ENCODE results near the gene NOC3L.

The NOC3L gene

GRCh38 chr10:94315975-94316464 lies 46.7 kb downstream of the NOC3L start:
- no peak overlapping the region for H3K4me3 ChIP-seq (ENCODE audit: low read depth, low read length)
- DNase-seq (ENCODE audit: low read depth): peak; percentile 67

DNA sequence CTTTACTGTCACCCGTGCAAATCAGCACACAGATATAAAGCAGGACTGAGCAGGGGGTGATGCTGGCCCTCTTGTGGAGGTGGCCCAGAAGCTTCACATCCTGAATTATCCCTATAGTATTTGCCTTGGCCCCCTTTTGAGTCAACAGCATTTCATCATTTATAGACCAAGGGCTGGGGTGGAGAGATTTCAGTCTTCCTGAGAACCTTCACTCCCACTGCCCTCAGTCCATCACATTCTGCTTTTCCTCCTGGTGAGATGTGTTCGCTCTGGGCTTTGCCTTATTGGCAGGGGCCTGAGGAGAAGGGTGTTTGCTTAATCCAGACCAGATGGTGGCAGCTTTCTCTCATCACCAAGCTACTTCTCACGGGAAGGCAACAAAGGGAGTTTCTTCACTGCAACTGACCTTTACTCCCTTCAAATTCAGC lies 47.7 kb downstream of the NOC3L start:
- DNase-seq (ENCODE audit: low read depth): peak; percentile 62
- H3K4me3 ChIP-seq (ENCODE audit: low read depth, low read length): no peak overlapping the region

- DNase-seq (ENCODE audit: low read depth): no peak
- H3K4me3 ChIP-seq (ENCODE audit: low read depth, low read length): no peak overlapping the region
Observed at GRCh38 chr10:94310369-94310768, 52.4 kb downstream of the NOC3L start.

DNA sequence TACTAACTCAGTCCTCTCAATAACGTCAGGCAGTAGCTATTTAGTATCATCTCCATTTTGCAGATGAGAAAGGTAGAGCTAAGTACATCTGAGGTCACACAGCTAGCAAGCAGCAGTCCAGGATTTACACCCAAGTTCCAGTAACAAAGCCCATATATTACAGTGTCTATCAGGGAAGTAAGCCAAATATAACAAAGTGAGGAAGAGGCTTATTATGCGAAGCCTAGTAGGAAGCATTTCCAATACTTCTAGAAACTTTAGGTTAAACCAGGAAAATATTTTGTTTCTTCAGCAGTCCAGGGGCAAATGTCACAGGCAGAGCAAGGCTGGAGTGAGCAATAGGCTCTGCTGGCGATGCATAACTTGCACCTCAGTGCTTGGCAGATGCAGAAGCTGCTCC lies 53.9 kb downstream of the NOC3L start:
- DNase-seq (ENCODE audit: low read depth): peak; percentile 34

DNA sequence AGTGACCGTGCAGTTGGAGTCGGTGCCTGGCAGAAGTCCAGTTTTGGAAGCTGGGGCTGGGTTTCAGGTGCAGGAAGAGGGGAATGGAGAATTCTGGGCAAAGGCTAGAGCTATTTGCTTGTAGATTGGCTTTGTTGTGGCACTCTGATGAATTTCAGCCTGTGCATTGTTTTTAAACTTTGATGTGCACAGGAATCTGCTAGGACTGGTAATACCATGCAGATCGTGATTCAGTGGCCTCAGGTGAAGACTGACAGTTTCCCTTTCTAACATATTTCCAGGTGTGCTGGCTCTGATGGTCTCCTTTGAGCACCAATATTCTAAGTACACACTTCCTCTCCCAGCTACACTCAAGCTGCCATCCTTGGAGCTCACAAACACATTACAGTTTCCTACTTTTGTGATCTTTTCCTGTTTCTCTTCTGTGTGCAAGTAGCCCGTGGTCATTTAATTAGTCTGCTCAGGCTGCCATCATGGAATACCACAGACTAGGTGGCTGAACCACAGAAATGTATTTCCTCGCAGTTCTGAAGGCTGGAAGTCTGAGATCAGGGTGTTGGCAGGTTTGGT lies 55.6 kb downstream of the NOC3L start:
- DNase-seq (ENCODE audit: low read depth): no peak

More for the DNA sequence above, 53.9 kb downstream of the NOC3L start:
- no peak overlapping the region for H3K4me3 ChIP-seq (ENCODE audit: low read depth, low read length)

DNA sequence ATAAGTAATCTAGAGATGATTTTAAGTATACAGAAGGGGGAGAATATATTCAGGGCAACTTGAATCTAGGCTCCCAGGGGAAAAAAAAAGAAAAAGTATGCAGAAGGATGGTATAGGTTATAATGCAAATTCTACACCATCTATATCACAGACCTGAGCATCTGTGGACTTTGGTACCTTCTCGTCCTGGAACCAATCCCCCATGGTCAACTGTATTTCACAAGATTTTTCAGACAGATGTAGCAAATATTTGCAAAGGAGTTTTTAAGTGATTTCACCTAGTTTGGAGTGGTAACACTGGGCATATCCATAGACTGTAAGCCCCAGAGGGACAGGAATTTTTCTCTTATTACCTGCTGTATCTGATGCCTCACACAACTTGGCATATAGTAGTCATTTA lies 58.8 kb downstream of the NOC3L start:
- no peak for DNase-seq (ENCODE audit: low read depth)
- no peak overlapping the region for H3K4me3 ChIP-seq (ENCODE audit: low read depth, low read length)

More for the DNA sequence above, 55.6 kb downstream of the NOC3L start:
- H3K4me3 ChIP-seq (ENCODE audit: low read depth, low read length): no peak overlapping the region

DNA sequence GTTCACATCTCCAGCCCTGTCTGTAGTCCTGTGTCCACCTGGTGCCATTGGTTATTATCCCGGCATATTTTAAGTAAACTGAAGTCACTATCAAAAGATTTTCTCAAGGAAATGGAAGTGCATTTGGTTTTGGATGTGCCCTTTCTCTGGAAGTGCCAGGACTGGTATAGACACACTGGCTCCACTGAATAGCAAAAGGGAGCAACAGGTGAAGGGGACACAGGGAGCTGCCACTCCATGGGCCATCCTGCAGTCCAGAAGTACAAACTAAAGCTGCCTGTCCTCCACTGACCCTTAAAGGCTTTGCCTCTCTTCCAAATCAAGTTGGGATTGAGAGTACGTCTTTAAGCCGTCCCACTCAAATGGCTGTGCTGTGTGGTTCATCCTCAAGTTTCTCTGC lies 62.7 kb downstream of the NOC3L start:
- no peak overlapping the region for H3K4me3 ChIP-seq (ENCODE audit: low read depth, low read length)
- no peak for DNase-seq (ENCODE audit: low read depth)

GRCh38 chr10:94299417-94299816 lies 63.3 kb downstream of the NOC3L start:
- no peak for DNase-seq (ENCODE audit: low read depth)
- no peak overlapping the region for H3K4me3 ChIP-seq (ENCODE audit: low read depth, low read length)

- DNase-seq (ENCODE audit: low read depth): no peak
- H3K4me3 ChIP-seq (ENCODE audit: low read depth, low read length): no peak overlapping the region
Observed at GRCh38 chr10:94294168-94294567, 68.6 kb downstream of the NOC3L start.

DNA sequence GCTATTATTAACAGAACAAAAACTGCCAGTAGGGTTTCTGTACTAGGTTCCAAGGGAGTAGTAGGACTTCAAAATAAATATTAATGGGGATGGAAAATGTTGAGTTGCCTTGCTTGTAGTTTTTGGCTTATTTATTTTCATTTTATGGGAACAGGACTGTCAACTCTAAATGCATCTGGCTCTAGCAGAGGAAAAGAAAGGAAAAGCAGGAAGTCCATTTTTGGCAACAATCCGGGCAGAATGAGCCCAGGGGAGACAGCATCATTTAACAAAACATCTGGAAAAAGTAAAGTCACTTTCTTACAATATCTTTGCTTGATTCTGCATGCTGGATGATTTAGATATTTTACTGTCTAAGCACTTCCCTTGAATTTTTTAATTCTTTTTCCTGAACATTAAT lies 69.4 kb downstream of the NOC3L start:
- H3K4me3 ChIP-seq (ENCODE audit: low read depth, low read length): no peak overlapping the region
- no peak for DNase-seq (ENCODE audit: low read depth)

GRCh38 chr10:94292434-94293090 lies 70.2 kb downstream of the NOC3L start:
- no peak for DNase-seq (ENCODE audit: low read depth)
- no peak overlapping the region for H3K4me3 ChIP-seq (ENCODE audit: low read depth, low read length)

- no peak overlapping the region for H3K4me3 ChIP-seq (ENCODE audit: low read depth, low read length)
- no peak for DNase-seq (ENCODE audit: low read depth)
Observed at GRCh38 chr10:94288361-94289101, 74.2 kb downstream of the NOC3L start.

GRCh38 chr10:94287336-94287735 lies 75.4 kb downstream of the NOC3L start:
- DNase-seq (ENCODE audit: low read depth): no peak
- H3K4me3 ChIP-seq (ENCODE audit: low read depth, low read length): no peak overlapping the region

DNA sequence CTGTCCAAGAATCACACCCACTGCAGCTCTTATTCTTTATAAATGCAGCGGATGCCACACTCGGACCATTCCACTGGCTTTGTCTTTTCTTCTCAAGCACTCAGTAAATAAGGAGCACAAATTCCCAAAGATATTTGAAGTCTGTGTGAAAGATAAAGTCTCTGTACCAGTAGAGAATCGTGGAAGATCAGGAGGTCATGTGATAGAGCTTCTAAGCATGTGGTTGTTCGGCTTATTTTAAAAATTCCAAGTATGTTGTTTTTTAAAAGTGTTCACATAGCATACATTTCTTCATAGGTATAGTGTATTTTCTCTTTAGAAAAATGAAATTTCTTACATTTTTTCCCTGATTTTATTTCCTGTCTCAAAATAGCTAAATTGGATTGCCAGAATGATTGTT lies 75.8 kb downstream of the NOC3L start:
- no peak for DNase-seq (ENCODE audit: low read depth)
- no peak overlapping the region for H3K4me3 ChIP-seq (ENCODE audit: low read depth, low read length)

DNA sequence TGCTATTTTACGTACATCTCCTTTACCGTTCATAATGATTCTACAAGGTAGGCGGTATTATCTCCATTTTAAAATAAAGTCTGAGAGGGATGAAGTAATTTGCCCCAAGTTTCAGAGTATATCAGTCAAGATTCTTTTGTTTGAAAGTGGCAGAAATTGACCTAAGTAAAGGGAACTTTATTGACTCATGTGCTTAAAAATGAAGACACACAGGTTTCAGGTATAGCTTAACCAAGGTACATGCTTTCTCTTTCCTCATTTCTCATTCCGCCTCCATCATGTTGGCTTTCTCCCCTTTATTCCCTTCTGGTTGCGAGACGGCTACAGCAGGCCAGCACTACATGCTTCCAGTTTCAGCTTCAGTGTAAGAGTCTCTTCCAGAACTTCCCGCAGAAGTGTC lies 77.5 kb downstream of the NOC3L start:
- DNase-seq (ENCODE audit: low read depth): no peak
- H3K4me3 ChIP-seq (ENCODE audit: low read depth, low read length): no peak overlapping the region
